Measurements from ENCODE around the gene CPEB2.
"Not testable (repeated sequence)": the region's sequence is repeated elsewhere in the genome, so short reads cannot be mapped to it uniquely, and the experiment has no call there.

The CPEB2 gene

DNA sequence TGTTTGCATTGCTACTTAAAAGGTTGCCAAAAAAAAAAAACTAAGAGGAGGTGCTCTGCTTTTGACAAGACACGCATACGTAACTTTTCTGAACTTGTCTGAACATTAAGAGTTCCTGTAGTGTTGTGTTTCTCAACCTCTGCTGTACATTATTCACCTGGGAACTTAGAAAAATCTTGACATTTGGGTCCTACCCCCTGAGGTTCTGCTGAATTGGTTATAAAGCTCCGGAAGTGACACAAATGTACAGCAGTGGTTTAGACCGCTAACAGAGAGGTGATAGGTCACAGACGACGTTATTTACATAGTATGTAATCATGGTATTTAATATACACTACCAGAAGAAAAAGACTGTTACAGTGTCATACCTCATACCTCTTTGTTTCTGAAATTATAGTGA is 61.1 kb downstream of the CPEB2 start:
- no peak for DNase-seq

DNA sequence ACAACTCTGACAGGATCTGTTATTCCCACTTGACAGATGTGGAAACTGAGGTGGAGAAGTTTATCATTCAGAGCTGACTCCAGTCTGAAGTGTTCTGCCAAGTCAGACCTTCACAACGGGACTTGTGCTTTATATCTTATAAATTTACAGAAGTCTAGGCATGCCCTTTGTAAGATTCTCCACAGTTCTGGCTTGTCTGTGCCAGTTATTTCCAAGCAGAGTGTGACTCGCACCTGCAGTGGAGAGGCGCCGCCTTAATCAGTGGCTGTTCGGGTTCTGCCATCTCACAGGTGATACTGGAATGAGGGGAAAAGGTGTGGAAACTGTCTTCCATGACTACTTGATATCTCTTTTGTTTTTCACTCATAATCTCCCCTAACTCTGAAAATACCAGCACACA is 63.2 kb downstream of the CPEB2 start:
- no peak for DNase-seq

GRCh38 chr4:15066140-15066539 is 63.9 kb downstream of the CPEB2 start:
- DNase-seq: no peak

- DNase-seq: no peak
Measured at GRCh38 chr4:15068298-15068697, 66.0 kb downstream of the CPEB2 start.

- no peak for DNase-seq
Measured at GRCh38 chr4:15075875-15076274, 73.6 kb downstream of the CPEB2 start.

GRCh38 chr4:15077969-15078368 is 75.7 kb downstream of the CPEB2 start:
- no peak for DNase-seq

DNA sequence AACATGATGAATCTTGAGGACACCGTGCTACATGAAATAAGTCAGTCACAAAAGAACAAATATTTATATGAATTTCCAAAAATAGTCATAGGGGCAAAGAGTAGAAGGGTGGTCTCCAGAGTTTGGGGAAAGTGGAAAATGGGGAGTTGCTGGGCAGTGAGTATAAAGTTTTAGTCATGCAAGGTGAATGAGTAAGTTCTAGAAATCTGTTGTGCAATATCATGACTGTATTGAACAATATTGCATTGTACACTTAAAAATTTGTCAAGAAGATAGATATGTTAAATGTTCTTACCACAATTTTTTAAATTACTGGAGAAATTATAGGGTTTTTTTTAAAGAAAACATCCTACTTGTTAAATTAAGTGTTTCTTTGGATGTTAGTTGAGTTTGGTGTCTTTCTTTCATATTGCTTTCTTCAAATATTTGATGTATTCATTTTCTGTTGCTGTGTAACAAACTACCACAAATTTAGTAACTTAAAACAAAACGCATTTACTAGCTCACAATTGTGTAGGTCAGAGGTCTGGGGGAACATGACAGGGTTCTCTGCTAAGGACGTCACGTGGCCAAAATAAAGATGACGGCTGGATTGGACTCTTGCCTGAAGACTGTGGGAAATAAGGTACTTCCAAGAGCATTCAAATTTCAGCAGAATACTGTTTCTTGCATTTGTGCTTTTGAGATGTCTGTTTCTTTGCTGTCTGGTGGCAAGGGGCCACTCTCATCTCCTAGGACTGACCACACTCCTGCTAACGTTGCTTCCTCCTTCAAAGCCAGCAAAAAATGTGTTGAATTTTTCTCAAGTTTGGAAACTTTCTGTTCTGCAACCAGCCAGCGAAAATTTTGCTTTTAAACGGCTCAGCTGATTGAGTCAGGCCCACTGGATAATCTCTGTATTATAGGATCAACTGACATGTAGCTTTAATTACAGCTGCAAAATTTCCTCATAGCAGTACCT is 76.7 kb downstream of the CPEB2 start:
- no peak for DNase-seq

DNA sequence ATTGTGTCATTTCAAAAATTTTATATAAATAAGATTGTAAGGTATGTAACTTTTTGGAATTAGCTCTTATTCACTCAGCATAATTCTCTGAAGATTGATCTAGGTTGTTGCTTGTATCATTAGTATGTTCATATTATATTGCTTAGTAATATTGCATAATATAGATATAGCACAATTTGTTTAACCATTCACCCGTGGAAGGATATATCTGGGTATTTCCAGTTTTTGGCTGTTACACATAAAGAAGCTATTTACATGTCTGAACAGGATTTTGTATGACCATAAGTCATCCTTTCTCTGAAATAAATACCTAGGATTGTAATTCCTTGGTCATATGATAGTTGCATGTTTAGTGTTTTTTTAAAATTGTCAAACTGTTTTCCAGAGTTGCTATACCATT is 82.5 kb downstream of the CPEB2 start:
- no peak for DNase-seq

DNA sequence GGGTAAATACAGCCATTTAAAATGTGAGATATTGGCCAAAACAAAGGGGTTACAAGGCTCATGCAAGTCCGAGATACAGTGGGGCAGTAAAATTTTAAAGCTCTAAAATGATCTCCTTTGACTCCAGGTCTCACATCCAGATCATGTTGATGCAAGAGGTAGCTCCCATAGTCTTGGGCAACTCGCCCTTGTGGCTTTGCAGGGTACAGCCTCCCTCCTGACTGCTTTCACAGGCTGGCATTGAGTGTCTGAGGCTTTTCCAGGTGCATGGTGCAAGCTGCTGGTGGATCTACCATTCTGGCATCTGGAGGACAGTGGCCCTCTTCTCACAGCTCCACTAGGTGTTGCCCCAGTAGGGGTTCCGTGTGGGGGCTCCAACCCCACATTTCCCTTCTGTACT is 83.5 kb downstream of the CPEB2 start:
- DNase-seq: not testable (repeated sequence)

DNA sequence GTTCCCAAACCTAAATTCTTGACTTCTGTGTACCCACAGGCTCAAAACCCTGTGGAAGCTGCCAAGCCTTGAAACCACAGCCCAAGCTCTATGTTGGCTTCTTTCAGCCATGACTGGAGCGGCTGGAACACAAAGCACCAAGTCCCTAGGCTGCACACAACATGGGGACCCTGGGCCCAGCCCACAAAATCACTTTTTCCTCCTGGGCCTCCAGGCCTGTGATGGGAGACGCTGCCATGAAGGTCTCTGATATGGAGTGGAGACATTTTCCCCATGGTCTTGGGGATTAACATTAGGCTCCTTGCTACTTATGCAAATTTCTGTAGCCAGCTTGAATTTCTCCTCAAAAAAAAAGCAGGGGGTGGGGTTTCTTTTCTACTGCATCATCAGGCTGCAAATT is 84.0 kb downstream of the CPEB2 start:
- not testable (repeated sequence) for DNase-seq

GRCh38 chr4:15088394-15089035 is 86.2 kb downstream of the CPEB2 start:
- no peak for DNase-seq

- no peak for DNase-seq
Measured at GRCh38 chr4:15089979-15090378, 87.7 kb downstream of the CPEB2 start.

DNA sequence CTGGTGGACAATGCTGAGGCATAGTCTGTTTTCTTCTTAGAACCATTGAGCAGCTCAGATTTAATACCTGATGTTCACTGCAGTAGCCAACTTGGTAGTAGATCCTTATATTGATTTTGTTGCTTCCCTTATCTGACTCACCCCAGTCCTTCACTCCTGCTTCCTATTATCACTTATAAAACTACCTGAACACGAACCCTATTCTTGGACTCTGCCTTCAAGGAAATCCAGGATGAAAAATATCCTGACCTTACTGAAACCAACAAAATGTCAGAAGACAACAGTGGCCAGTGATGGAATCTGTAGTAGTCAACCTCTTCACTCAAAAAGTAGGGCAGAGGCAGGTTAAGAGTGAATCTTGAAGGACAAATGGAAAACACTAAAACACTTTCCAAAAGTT is 98.1 kb downstream of the CPEB2 start:
- DNase-seq: no peak

DNA sequence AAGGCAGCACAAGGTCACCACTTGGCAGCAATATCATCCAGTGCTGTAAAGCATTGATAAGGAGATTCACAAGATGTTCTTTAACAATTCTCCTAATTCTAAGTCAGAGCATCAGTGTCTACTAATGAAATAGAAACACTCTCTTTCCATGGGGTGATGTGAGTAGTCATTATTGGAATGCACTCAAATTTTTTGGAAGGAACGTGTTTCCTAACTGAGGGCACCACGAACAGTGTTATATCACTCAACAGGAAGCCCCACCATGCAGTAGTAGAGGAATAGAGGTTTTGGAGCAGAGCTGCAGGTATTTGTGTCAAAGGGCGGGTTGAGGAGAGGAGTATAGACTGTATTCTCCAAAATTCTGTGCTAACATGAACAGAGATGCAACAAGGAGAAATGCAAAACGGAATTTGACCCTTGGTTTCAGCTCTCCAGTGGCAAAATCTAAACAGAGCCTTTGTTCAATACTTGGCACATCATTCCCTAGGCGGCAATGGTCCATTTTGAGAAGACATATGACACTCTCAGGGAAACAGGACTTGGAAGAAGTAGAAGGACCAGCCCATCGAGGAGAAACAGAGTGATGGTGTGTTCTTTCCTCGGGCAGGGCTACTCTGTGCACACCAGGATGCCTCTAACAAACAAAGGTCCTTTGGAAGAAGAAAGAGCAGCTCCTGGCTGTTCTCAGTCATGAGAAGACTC is 98.9 kb downstream of the CPEB2 start:
- no peak for DNase-seq

- DNase-seq: no peak
Measured at GRCh38 chr4:15104825-15105224, 102.5 kb downstream of the CPEB2 start.

GRCh38 chr4:15106399-15106798 is 104.1 kb downstream of the CPEB2 start:
- no peak for DNase-seq

DNA sequence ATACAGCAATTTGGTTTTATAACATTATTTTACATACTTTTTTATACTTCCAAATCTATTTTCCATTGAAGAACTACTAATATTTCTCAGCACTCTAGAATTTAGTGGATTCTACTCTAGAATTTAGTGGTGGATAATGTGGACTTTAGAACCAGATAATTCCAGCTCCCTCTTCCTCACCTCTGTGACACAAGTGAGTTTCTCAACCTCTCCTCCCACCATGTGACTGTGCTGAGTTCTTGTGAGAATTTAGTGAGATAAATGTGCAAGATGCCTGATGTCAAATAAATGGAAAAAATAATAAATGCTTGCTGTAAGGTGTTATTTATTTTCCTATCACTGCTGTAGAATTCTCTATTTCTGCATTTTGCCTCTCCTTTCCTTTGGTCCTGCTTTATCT is 107.3 kb downstream of the CPEB2 start:
- no peak for DNase-seq

- no peak for DNase-seq
Measured at GRCh38 chr4:15110120-15110571, 107.9 kb downstream of the CPEB2 start.

GRCh38 chr4:15116509-15117079 is 114.3 kb downstream of the CPEB2 start:
- DNase-seq: no peak

- no peak for DNase-seq
Measured at GRCh38 chr4:15117270-15117946, 115.1 kb downstream of the CPEB2 start.

GRCh38 chr4:15118292-15118691 is 116.0 kb downstream of the CPEB2 start:
- no peak for DNase-seq
